HG03025 (cell line): ENCODE results near the gene CNN2.

Experiments used
- ATAC-seq: cut with Tn5 transposase; IDR thresholded peaks from one replicate; pipeline ENCODE4 v1.9.1; 2021; ENCODE audit warnings: mild to moderate bottlenecking, moderate library complexity; ENCODE audit not compliant: unreplicated experiment, low FRiP score

CNN2 gene

GRCh38 chr19:995051-995827 is 31.2 kb upstream of the CNN2 start:
- ATAC-seq, result no peak

- no peak for ATAC-seq
These were observed 30.2 kb upstream of the CNN2 start for GRCh38 chr19:996051-996838.

GRCh38 chr19:998064-998463 is 28.3 kb upstream of the CNN2 start:
- ATAC-seq, result no peak

GRCh38 chr19:999379-999719 is 27.1 kb upstream of the CNN2 start:
- no peak for ATAC-seq

- no peak for ATAC-seq
These were observed 26.3 kb upstream of the CNN2 start, which contains the start of gene GRIN3B for GRCh38 chr19:1000095-1000494. Gene GRIN3B, plus strand, starts transcription at chr19:1000419. Its CDS starts 19 bp downstream, at chr19:1000438.

GRCh38 chr19:1000591-1001537 is 25.5 kb upstream of the CNN2 start:
- ATAC-seq, result no peak

GRCh38 chr19:1001538-1002166 is 24.8 kb upstream of the CNN2 start:
- ATAC-seq, result no peak

- no peak for ATAC-seq
These were observed 23.8 kb upstream of the CNN2 start for GRCh38 chr19:1002600-1002999.

- no peak for ATAC-seq
These were observed 23.1 kb upstream of the CNN2 start for GRCh38 chr19:1003283-1003682.

- no peak for ATAC-seq
These were observed 22.1 kb upstream of the CNN2 start for GRCh38 chr19:1004204-1004802.

GRCh38 chr19:1004803-1005664 is 21.4 kb upstream of the CNN2 start:
- ATAC-seq, result no peak

- no peak for ATAC-seq
These were observed 19.6 kb upstream of the CNN2 start for GRCh38 chr19:1006711-1007398.

- no peak for ATAC-seq
These were observed 18.8 kb upstream of the CNN2 start for GRCh38 chr19:1007399-1008251.

- no peak for ATAC-seq
These were observed 18.0 kb upstream of the CNN2 start for GRCh38 chr19:1008268-1009040.

- ATAC-seq, result no peak
These were observed 17.1 kb upstream of the CNN2 start for GRCh38 chr19:1009041-1009980.
